ENCODE data around the gene C16orf87. TPM values are rescaled to one million over a fixed set of nuclear protein-coding genes. Genes with fewer than 3 reads are reported as not detected.

The C16orf87 gene
- total RNA-seq, 1 donor from 2014 or later: 9.3 TPM

- TF ChIP-seq CTCF (conservative IDR thresholded peaks at IDR 0.05; ENCODE audit: low read depth, low read length): no peak
- DNase-seq (ENCODE audit: low read depth): no peak
- no peak overlapping the region for H3K4me3 ChIP-seq (ENCODE audit: low read depth, low read length)
Measured at GRCh38 chr16:46763147-46763546, 67.8 kb downstream of the C16orf87 start.

GRCh38 chr16:46762583-46762982, 68.4 kb downstream of the C16orf87 start:
- DNase-seq (ENCODE audit: low read depth): no peak
- TF ChIP-seq CTCF (conservative IDR thresholded peaks at IDR 0.05; ENCODE audit: low read depth, low read length): no peak
- H3K4me3 ChIP-seq (ENCODE audit: low read depth, low read length): no peak overlapping the region

GRCh38 chr16:46759309-46759708, 71.7 kb downstream of the C16orf87 start:
- DNase-seq (ENCODE audit: low read depth): no peak
- no peak overlapping the region for H3K4me3 ChIP-seq (ENCODE audit: low read depth, low read length)
- TF ChIP-seq CTCF (conservative IDR thresholded peaks at IDR 0.05; ENCODE audit: low read depth, low read length): no peak

- DNase-seq (ENCODE audit: low read depth): no peak
- TF ChIP-seq CTCF (conservative IDR thresholded peaks at IDR 0.05; ENCODE audit: low read depth, low read length): no peak
- no peak overlapping the region for H3K4me3 ChIP-seq (ENCODE audit: low read depth, low read length)
Measured at GRCh38 chr16:46757339-46758050, 73.5 kb downstream of the C16orf87 start.

- no peak overlapping the region for H3K4me3 ChIP-seq (ENCODE audit: low read depth, low read length)
- TF ChIP-seq CTCF (conservative IDR thresholded peaks at IDR 0.05; ENCODE audit: low read depth, low read length): no peak
- DNase-seq (ENCODE audit: low read depth): no peak
Measured at GRCh38 chr16:46756772-46757171, 74.2 kb downstream of the C16orf87 start.

- TF ChIP-seq CTCF (conservative IDR thresholded peaks at IDR 0.05; ENCODE audit: low read depth, low read length): no peak
- DNase-seq (ENCODE audit: low read depth): no peak
- H3K4me3 ChIP-seq (ENCODE audit: low read depth, low read length): no peak overlapping the region
Measured at GRCh38 chr16:46753015-46753414, 78.0 kb downstream of the C16orf87 start.

- H3K4me3 ChIP-seq (ENCODE audit: low read depth, low read length): no peak overlapping the region
- no peak for TF ChIP-seq CTCF (conservative IDR thresholded peaks at IDR 0.05; ENCODE audit: low read depth, low read length)
- no peak for DNase-seq (ENCODE audit: low read depth)
Measured at GRCh38 chr16:46751381-46751780, 79.6 kb downstream of the C16orf87 start.
